GM18508 (cell line): ENCODE measurements around the gene LHX3.
"Not testable (repeated sequence)": the region's sequence is repeated elsewhere in the genome, so short reads cannot be mapped to it uniquely, and the experiment has no call there.

Experiments
- ATAC-seq: cut with Tn5 transposase; IDR thresholded peaks from one replicate; pipeline ENCODE4 v1.9.1; 2021; ENCODE audit warnings: moderate number of reproducible peaks; ENCODE audit not compliant: insufficient read depth, unreplicated experiment

LHX3 gene

GRCh38 chr9:136242918-136243525 is 38.1 kb upstream of the LHX3 start:
- no peak for ATAC-seq

GRCh38 chr9:136242248-136242647 is 37.3 kb upstream of the LHX3 start:
- no peak for ATAC-seq

- ATAC-seq: no peak
These were observed 36.6 kb upstream of the LHX3 start for GRCh38 chr9:136241542-136241941.

GRCh38 chr9:136240941-136241340 is 36.0 kb upstream of the LHX3 start:
- no peak for ATAC-seq

- no peak for ATAC-seq
These were observed 35.0 kb upstream of the LHX3 start for GRCh38 chr9:136239983-136240330.

GRCh38 chr9:136239135-136239982 is 34.4 kb upstream of the LHX3 start:
- no peak for ATAC-seq

- no peak for ATAC-seq
These were observed 33.4 kb upstream of the LHX3 start for GRCh38 chr9:136238342-136238732.

GRCh38 chr9:136237486-136238341 is 32.8 kb upstream of the LHX3 start:
- ATAC-seq: no peak

GRCh38 chr9:136236471-136237410 is 31.8 kb upstream of the LHX3 start:
- ATAC-seq: not testable (repeated sequence)

- ATAC-seq: no peak
These were observed 31.0 kb upstream of the LHX3 start for GRCh38 chr9:136235709-136236455.

- ATAC-seq: no peak
These were observed 30.2 kb upstream of the LHX3 start for GRCh38 chr9:136235171-136235570.

- no peak for ATAC-seq
These were observed 29.7 kb upstream of the LHX3 start for GRCh38 chr9:136234597-136234996.

- no peak for ATAC-seq
These were observed 28.9 kb upstream of the LHX3 start for GRCh38 chr9:136233868-136234267.

- no peak for ATAC-seq
These were observed 28.5 kb upstream of the LHX3 start for GRCh38 chr9:136233411-136233810.

- no peak for ATAC-seq
These were observed 28.0 kb upstream of the LHX3 start for GRCh38 chr9:136232969-136233368.

- no peak for ATAC-seq
These were observed 26.8 kb upstream of the LHX3 start for GRCh38 chr9:136231478-136232297.

GRCh38 chr9:136230773-136231172 is 25.8 kb upstream of the LHX3 start:
- ATAC-seq: no peak

GRCh38 chr9:136230365-136230764 is 25.4 kb upstream of the LHX3 start:
- no peak for ATAC-seq
